ACC112 (cell line): ENCODE data around the gene CA12.

Experiments
- H2AFZ ChIP-seq: fragments of 200-600 bp; sonication (generic); one replicate; pipeline ENCODE4 v1.6.0; 2017; ENCODE audit warnings: antibody characterized with exemption, low read length; ENCODE audit not compliant: unreplicated experiment
- H3K27ac ChIP-seq: fragments of 200-600 bp; sonication (generic); 2 replicates; pipeline ENCODE4 v1.5.1; 2014; ENCODE audit warnings: low read depth, mild to moderate bottlenecking, antibody characterized with exemption, low read length, moderate library complexity
- H3K27me3 ChIP-seq: fragments of 200-600 bp; sonication (generic); 2 replicates; pipeline ENCODE4 v1.6.1; 2014; ENCODE audit warnings: mild to moderate bottlenecking, antibody characterized with exemption, low read length, moderate library complexity, mixed read lengths; ENCODE audit not compliant: insufficient read depth
- H3K36me3 ChIP-seq: fragments of 200-600 bp; sonication (generic); 2 replicates; pipeline ENCODE4 v1.6.1; 2016; ENCODE audit warnings: mild to moderate bottlenecking, antibody characterized with exemption, low read length, moderate library complexity, mixed read lengths; ENCODE audit not compliant: insufficient read depth
- H3K4me1 ChIP-seq: fragments of 200-600 bp; sonication (generic); one replicate; pipeline ENCODE4 v1.6.1; 2016; ENCODE audit warnings: low read length, mixed read lengths; ENCODE audit not compliant: insufficient read depth, unreplicated experiment, control insufficient read depth
- H3K4me3 ChIP-seq: fragments of 200-600 bp; sonication (generic); 2 replicates; pipeline ENCODE4 v1.5.1; 2014; ENCODE audit warnings: mild to moderate bottlenecking, low read depth, low read length
- H3K79me2 ChIP-seq: fragments of 200-600 bp; sonication (generic); one replicate; pipeline ENCODE4 v1.6.0; 2016; ENCODE audit warnings: low read length; ENCODE audit not compliant: control insufficient read depth, unreplicated experiment, insufficient read depth

Gene CA12

GRCh38 chr15:63357061-63357460 lies 24.6 kb downstream of the CA12 start:
- Histone ChIP-seq H3K79me2 (peaks cover 6% of the 10 kb centered on the region), H3K27me3 (no peaks in the 10 kb centered on the region), H3K4me1 (no peaks in the 10 kb centered on the region), H3K4me3 (no peak overlapping the region), H2AFZ (no peak overlapping the region), H3K36me3 (no peaks in the 10 kb centered on the region), H3K27ac (no peak overlapping the region)

- Histone ChIP-seq H3K4me3 (no peak overlapping the region), H3K27me3 (no peaks in the 10 kb centered on the region), H2AFZ (no peak overlapping the region), H3K27ac (no peak overlapping the region), H3K36me3 (no peaks in the 10 kb centered on the region), H3K4me1 (peaks cover 7% of the 10 kb centered on the region), H3K79me2 (peaks cover 6% of the 10 kb centered on the region)
Measured at GRCh38 chr15:63354821-63355650, 26.6 kb downstream of the CA12 start.

GRCh38 chr15:63353887-63354286 lies 27.8 kb downstream of the CA12 start:
- Histone ChIP-seq H3K79me2 (peaks cover 10% of the 10 kb centered on the region), H3K27ac (no peak overlapping the region), H3K36me3 (no peaks in the 10 kb centered on the region), H3K27me3 (no peaks in the 10 kb centered on the region), H2AFZ (no peak overlapping the region), H3K4me3 (no peak overlapping the region), H3K4me1 (peaks cover 18% of the 10 kb centered on the region)

- Histone ChIP-seq H3K27me3 (no peaks in the 10 kb centered on the region), H3K27ac (no peak overlapping the region), H3K79me2 (peaks cover 10% of the 10 kb centered on the region), H3K4me1 (peaks cover 25% of the 10 kb centered on the region), H2AFZ (no peak overlapping the region), H3K4me3 (no peak overlapping the region), H3K36me3 (no peaks in the 10 kb centered on the region)
Measured at GRCh38 chr15:63353261-63353660, 28.4 kb downstream of the CA12 start.

GRCh38 chr15:63352808-63353207 lies 28.8 kb downstream of the CA12 start:
- Histone ChIP-seq H3K27me3 (no peaks in the 10 kb centered on the region), H3K4me3 (no peak overlapping the region), H3K36me3 (no peaks in the 10 kb centered on the region), H3K4me1 (peaks cover 29% of the 10 kb centered on the region), H2AFZ (no peak overlapping the region), H3K79me2 (peaks cover 10% of the 10 kb centered on the region), H3K27ac (no peak overlapping the region)

GRCh38 chr15:63351170-63351569 lies 30.5 kb downstream of the CA12 start:
- peaks cover 43% of the 10 kb centered on the region for H3K4me1 ChIP-seq
- H3K27ac ChIP-seq: no peak overlapping the region
- peaks cover 15% of the 10 kb centered on the region for H3K79me2 ChIP-seq
- no peak overlapping the region for H2AFZ ChIP-seq
- no peaks in the 10 kb centered on the region for H3K36me3 ChIP-seq
- H3K27me3 ChIP-seq: no peaks in the 10 kb centered on the region
- H3K4me3 ChIP-seq: no peak overlapping the region

- H3K27ac ChIP-seq: peak overlapping the region; percentile 96
- H3K36me3 ChIP-seq: peaks cover 4% of the 10 kb centered on the region; the same call in 1 of the 2 replicates
- H3K4me1 ChIP-seq: peaks cover 45% of the 10 kb centered on the region
- peaks cover 15% of the 10 kb centered on the region for H3K79me2 ChIP-seq
- no peak overlapping the region for H2AFZ ChIP-seq
- H3K27me3 ChIP-seq: no peaks in the 10 kb centered on the region
- no peak overlapping the region for H3K4me3 ChIP-seq
Measured at GRCh38 chr15:63350178-63350621, 31.4 kb downstream of the CA12 start.

- no peak overlapping the region for H3K4me3 ChIP-seq
- peaks cover 4% of the 10 kb centered on the region; the same call in 1 of the 2 replicates for H3K36me3 ChIP-seq
- H3K27me3 ChIP-seq: no peaks in the 10 kb centered on the region
- H3K4me1 ChIP-seq: peaks cover 51% of the 10 kb centered on the region
- H3K27ac ChIP-seq: peak overlapping the region; percentile 96
- H3K79me2 ChIP-seq: peaks cover 15% of the 10 kb centered on the region
- H2AFZ ChIP-seq: no peak overlapping the region
Measured at GRCh38 chr15:63349621-63350020, 32.0 kb downstream of the CA12 start.

GRCh38 chr15:63349156-63349555 lies 32.5 kb downstream of the CA12 start:
- Histone ChIP-seq H3K4me1 (peaks cover 56% of the 10 kb centered on the region), H3K36me3 (peaks cover 4% of the 10 kb centered on the region; the same call in 1 of the 2 replicates), H2AFZ (no peak overlapping the region), H3K27ac (peak overlapping the region; percentile 96), H3K27me3 (no peaks in the 10 kb centered on the region), H3K79me2 (peaks cover 15% of the 10 kb centered on the region), H3K4me3 (no peak overlapping the region)

- no peaks in the 10 kb centered on the region for H3K27me3 ChIP-seq
- H3K4me1 ChIP-seq: peaks cover 60% of the 10 kb centered on the region
- peak overlapping the region; percentile 41; the same call in 1 of the 2 replicates for H3K4me3 ChIP-seq
- H3K79me2 ChIP-seq: peaks cover 15% of the 10 kb centered on the region
- H2AFZ ChIP-seq: peak overlapping the region; percentile 53
- H3K27ac ChIP-seq: peak overlapping the region; percentile 96
- H3K36me3 ChIP-seq: peaks cover 4% of the 10 kb centered on the region; the same call in 1 of the 2 replicates
Measured at GRCh38 chr15:63348392-63348791, 33.3 kb downstream of the CA12 start.
